ENCODE measurements around the gene ZNRF2.
"Not testable (repeated sequence)": the region's sequence is repeated elsewhere in the genome, so short reads cannot be mapped to it uniquely, and the experiment has no call there.

The ZNRF2 gene

DNA sequence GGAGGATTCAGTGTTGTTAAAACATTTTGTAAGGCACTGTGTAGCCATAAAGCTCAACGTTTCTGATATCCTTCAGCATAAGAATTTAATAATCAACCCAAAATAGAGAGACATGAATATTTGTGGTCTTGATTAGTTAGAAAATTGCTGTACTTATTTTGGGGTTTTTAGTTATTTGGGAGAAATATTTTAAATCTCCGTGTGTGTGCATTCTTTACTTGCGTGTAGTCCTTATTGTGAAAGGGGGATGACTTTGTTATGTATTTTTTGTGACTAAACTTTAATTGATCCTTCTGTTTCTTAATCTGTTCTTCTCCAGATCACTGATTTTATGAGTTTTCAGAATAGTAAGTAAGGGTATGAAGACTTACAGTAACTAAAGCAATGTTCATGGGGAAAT, 81.2 kb downstream of the ZNRF2 start:
- no peak for DNase-seq

DNA sequence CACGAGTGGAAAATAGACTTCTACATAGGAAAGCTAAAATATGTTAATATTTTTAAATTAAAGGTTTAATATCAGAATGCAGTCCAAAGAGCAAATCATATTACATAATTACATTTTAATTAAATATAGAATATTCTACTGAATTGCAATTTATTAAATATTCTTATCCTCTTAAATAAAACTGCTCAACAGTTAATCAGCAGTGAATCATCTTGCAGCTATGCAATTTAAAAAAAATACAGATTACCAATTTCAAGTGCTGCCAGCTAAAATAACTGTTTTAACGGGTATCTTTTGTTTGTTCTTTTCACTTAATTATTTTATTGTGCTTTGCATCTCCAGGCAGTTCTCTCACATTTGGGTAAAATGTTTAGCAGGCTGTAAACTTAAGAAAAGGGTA, 82.2 kb downstream of the ZNRF2 start:
- no peak for DNase-seq

GRCh38 chr7:30367561-30367960, 83.2 kb downstream of the ZNRF2 start:
- DNase-seq: no peak

DNA sequence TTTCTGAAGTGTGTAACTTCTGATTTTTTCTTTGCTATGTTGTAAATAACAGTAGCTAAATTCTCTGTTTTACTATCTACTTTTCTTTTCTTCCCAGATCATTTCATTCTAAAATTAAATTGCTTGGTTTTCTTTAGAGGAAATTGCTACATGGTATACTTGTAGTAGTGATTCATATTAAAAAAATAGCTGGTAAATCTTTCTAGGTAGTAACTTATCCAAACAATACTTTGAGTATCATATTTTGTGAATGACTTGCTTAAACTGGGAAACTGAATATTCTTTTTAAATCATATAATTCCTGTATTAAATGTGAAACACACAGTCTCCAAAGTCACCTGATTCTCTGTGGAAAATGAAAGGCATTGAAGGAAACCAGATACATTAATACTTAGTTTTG, 85.5 kb downstream of the ZNRF2 start:
- DNase-seq: no peak

GRCh38 chr7:30371321-30371720, 86.9 kb downstream of the ZNRF2 start:
- no peak for DNase-seq

DNA sequence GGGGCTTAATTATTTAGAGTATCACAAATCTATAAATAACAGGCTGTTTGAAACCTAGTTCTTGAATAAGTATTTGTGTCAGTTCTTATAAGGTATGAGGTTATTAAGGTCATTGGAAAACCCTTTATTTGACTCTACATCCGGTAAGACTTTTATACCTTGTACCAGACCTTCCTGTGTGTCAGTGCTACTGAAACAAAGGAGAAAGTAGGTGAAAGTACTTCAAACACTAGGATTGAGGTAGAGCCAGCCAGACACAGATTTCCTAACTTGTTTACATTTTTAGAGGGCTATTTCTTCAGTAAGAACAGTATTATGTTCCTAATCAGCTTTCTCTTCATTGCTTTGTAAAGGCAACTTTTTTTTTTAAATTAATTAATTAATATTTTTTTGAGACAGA, 93.9 kb downstream of the ZNRF2 start:
- DNase-seq: no peak

DNA sequence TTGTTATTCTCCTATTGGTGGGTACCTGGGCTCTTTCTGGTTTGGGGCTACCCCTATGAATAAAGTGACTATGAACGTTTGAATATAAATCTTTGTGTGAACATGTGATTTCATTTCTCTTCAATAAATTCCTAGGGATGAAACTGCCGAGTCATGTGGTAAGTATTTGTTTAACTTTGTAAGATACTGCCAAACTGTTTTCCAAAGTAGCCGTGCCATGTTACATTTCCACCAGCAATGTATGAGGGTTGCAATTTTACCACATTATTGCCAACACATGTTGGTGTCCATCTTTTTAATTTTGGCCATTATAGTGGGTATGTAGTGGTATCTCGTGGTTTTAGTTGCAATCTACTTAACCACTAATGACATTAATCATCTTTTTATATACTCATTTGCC, 94.7 kb downstream of the ZNRF2 start:
- DNase-seq: no peak

DNA sequence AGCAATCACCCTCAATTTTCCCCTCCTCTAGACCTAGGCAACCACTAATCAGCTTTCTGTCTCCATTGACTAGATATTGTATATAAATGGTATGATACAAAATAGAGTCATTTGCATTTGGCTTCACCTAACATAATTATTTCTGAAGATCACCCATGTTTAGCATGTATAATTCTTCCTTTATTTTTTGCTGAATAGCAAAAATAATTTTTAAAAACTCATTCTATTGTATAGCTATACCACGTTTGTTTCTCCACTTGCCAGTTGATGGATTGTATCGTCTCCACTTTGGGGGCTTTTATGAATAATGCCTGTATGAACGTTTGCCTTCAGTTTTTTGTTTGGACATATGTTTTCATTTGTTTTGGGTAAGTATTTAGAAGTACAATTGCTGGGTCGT, 95.3 kb downstream of the ZNRF2 start:
- no peak for DNase-seq

DNA sequence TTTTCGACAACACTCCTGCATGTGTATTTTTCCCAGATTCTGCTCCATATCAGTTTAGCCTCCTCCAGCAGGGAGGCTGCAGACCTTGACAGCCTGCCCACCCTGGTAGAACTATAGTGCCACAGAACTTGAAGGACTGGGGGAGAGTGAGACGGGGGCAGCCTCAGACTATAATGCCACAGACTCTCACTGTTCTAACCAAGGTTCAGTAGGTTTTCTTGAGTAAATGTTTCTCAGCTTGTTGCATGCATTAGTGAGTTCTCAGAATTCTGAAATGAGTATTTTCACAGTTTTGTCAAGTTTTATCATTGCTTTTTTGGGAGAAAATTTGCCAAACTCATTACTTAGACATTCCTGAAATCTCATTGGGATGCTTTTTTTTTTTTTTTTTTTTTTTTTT, 95.9 kb downstream of the ZNRF2 start:
- DNase-seq: no peak

DNA sequence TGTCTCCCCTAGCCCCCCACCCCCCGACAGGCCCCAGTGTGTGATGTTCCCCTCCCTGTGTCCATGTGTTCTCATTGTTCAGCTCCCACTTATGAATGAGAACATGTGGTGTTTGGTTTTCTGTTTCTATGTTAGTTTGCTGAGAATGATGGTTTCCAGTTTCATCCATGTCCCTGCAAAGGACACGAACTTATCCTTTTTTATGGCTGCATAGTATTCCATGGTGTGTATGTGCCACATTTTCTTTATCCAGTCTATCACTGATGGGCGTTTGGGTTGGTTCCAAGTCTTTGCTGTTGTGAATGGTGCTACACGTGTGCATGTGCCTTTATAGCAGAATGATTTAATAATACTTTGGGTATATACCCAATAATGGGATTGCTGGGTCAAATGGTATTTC, 96.4 kb downstream of the ZNRF2 start:
- DNase-seq: not testable (repeated sequence)

GRCh38 chr7:30382607-30383006, 98.2 kb downstream of the ZNRF2 start:
- DNase-seq: no peak

GRCh38 chr7:30389791-30390190, 105.4 kb downstream of the ZNRF2 start:
- no peak for DNase-seq

DNA sequence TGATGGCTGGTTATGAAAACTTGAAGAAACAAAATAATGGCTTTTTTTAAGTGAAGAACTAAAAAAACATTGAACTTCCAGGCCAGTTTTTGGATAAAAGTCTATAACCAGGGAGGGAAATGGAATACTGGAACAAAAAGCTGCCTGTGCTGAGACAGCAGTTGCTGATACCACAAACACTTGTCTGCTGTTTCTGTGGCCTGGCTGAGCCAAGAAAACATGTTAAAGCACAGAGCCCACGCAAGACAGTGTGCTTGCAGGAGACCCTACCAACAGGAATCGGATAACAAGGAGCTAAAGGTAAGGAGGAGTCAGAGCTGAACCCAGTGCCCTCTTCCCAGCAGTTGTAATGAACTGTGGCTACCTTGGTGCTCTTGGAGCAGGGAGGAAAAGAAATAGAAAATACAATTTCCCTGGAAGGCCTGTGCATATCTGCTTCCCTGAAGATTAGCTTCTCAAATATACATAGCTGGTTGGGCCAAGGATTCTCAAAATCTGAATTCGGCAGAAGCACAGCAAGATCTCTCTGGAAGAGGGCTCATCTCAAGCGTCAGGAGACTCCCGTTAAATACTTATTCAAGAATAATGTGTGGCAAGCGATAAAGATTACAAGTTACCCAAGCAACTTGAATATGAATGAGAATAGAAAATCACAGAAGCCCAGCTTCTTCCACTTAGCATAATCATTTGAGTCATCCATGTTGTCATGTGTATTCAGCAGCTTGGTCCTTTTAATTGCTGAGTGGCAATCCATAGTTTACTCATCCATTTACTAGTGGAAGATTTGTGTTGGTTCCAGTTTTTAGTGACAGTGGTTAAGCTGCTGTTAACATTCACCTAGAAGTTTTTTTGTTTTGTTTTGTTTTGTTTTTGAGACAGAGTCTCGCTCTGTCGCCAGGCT, 106.6 kb downstream of the ZNRF2 start:
- no peak for DNase-seq

DNA sequence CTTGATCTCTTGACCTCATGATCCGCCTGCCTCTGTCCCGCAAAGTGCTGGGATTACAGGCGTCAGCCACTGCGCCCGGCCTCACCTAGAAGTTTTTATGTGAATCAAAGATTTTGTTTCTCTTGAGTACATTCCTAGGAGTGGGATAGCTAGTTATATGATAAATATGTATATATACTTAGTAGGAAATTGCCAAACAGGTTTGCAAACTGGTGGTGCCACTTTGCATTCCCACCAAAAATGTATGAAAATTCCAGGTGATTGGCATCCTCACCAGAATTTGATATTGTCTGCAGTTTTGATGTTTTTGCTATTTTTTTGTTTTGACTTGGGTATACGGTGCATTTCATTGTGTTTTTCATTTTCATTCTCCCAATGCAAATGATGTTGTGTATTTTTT, 107.4 kb downstream of the ZNRF2 start:
- DNase-seq: no peak

DNA sequence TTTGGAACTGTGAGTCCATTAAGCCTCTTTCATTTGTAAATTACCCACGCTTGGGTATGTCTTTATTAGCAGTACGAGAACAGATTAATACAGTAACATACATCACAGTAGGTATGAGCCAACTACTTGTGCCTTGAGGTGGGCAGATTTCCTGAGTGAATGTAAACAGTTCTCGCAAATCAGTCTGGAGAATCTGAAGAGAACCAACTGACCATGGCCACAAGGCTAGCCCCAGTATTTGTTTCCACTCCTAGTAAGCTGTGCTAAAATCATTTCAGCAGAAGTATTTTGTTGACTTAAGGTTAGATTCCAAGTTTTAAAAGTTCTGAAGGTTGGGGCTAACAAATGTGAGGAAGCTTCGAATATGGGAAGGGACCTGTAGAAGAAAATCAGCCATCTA, 111.3 kb downstream of the ZNRF2 start:
- DNase-seq: no peak

- DNase-seq: no peak
Observed at GRCh38 chr7:30396389-30396788, 112.0 kb downstream of the ZNRF2 start.

GRCh38 chr7:30403477-30403876, 119.1 kb downstream of the ZNRF2 start:
- DNase-seq: no peak

DNA sequence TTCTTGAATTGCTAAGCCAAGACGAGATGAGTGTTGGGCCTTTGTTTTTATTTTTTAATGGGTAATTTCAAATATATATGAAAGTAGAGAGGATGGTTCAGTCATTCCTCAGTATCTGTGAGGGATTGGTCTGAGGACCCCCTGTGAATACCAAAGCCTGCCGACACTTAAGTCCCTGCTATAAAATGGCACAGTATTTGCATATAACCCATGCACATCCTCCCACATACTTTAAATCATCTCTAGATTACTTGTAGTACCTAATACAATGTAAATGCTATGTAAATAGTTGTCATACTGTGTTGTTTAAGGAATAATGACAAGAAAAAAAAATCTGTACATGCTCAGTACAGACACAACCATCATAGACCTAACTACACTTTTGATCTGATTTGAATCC, 120.8 kb downstream of the ZNRF2 start:
- no peak for DNase-seq

- DNase-seq: no peak
Observed at GRCh38 chr7:30406664-30407425, 122.4 kb downstream of the ZNRF2 start.

DNA sequence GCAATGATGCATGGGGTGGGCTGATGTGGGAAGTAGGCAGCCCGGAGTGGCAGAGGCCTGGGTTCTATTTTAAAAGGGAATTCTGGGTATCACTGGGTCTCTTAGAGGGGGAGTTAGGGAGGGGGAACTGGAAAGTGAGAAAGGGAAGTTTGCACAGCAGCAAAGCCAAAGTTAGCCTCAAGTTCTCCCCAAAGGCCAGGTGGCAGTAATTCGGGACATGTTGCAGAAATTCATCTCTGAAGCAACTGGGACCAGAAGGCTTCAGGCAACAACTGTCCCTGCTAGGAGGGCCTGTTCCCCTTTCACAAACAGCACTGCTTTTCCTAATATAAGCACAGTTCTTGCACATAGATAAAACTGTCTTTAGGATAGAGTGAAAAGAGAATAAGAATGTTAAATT, 126.8 kb downstream of the ZNRF2 start:
- DNase-seq: no peak

- DNase-seq: no peak
Observed at GRCh38 chr7:30411897-30412296, 127.5 kb downstream of the ZNRF2 start.

GRCh38 chr7:30412782-30413504, 128.5 kb downstream of the ZNRF2 start:
- no peak for DNase-seq

DNA sequence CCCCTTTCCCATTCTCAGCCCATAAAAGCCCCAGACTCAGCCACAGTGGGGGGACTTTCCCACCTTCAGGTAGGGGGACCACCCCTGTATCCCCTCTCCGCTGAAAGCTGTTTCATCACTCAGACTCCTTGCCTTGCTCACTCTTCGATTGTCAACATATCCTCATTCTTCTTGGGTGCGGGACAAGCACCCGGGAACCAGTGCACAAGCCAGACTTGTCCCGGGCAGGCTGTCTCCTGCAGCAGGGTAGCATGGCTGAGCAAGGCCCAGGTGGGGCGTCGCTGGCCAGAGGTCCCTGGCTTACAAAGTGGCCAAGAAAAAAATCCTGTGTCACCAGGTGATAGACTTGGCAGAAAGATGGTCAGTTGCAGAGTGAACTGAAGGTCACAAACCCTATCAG, 129.5 kb downstream of the ZNRF2 start:
- DNase-seq: no peak

All from activated CD8-positive, alpha-beta memory T cell treated with anti-CD3 and anti-CD28 coated beads for 24 hours (primary cell).